NCI-H526 treated with DMSO at 0.1 percent for 48 hours (cell line): Measurements from ENCODE around the gene UHRF2.
"Not testable (repeated sequence)": the region's sequence is repeated elsewhere in the genome, so short reads cannot be mapped to it uniquely, and the experiment has no call there.

Experiments
- DNase-seq: peaks from one replicate; lab custom pipeline; 2025; lab: John Stamatoyannopoulos, UW

The UHRF2 gene

GRCh38 chr9:6428940-6429889, 16.2 kb downstream of the UHRF2 start:
- DNase-seq = no peak

GRCh38 chr9:6431038-6431437, 18.0 kb downstream of the UHRF2 start:
- no peak for DNase-seq

GRCh38 chr9:6433410-6433809, 20.4 kb downstream of the UHRF2 start:
- no peak for DNase-seq

- DNase-seq = no peak
Observed at GRCh38 chr9:6439051-6439703, 26.2 kb downstream of the UHRF2 start.

GRCh38 chr9:6440405-6440804, 27.4 kb downstream of the UHRF2 start:
- DNase-seq = no peak

GRCh38 chr9:6441269-6441668, 28.3 kb downstream of the UHRF2 start:
- no peak for DNase-seq

GRCh38 chr9:6443661-6444060, 30.7 kb downstream of the UHRF2 start:
- no peak for DNase-seq

GRCh38 chr9:6444128-6444527, 31.1 kb downstream of the UHRF2 start:
- DNase-seq = no peak

- DNase-seq = no peak
Observed at GRCh38 chr9:6449086-6449485, 36.1 kb downstream of the UHRF2 start.

- no peak for DNase-seq
Observed at GRCh38 chr9:6449645-6450044, 36.6 kb downstream of the UHRF2 start.

- DNase-seq = no peak
Observed at GRCh38 chr9:6450641-6451375, 37.8 kb downstream of the UHRF2 start.

- not testable (repeated sequence) for DNase-seq
Observed at GRCh38 chr9:6455292-6455691, 42.3 kb downstream of the UHRF2 start.

- not testable (repeated sequence) for DNase-seq
Observed at GRCh38 chr9:6458704-6459103, 45.7 kb downstream of the UHRF2 start.

GRCh38 chr9:6459718-6460117, 46.7 kb downstream of the UHRF2 start:
- DNase-seq = no peak

- no peak for DNase-seq
Observed at GRCh38 chr9:6460189-6460768, 47.3 kb downstream of the UHRF2 start.

GRCh38 chr9:6461619-6462018, 48.6 kb downstream of the UHRF2 start:
- no peak for DNase-seq

- no peak for DNase-seq
Observed at GRCh38 chr9:6467006-6467625, 54.1 kb downstream of the UHRF2 start.

GRCh38 chr9:6471231-6471850, 58.3 kb downstream of the UHRF2 start:
- no peak for DNase-seq

GRCh38 chr9:6473151-6473550, 60.2 kb downstream of the UHRF2 start:
- no peak for DNase-seq

- no peak for DNase-seq
Observed at GRCh38 chr9:6479959-6480358, 67.0 kb downstream of the UHRF2 start.

- no peak for DNase-seq
Observed at GRCh38 chr9:6484210-6484609, 71.2 kb downstream of the UHRF2 start.
